GM21737 (cell line): ENCODE results near the gene FHOD1.

ENCODE experiments used
- ATAC-seq: cut with Tn5 transposase; IDR thresholded peaks from one replicate; pipeline ENCODE4 v1.9.1; 2021; ENCODE audit warnings: mild to moderate bottlenecking, moderate library complexity; ENCODE audit not compliant: unreplicated experiment

Gene FHOD1

GRCh38 chr16:67210069-67210937 is 37.0 kb downstream of the FHOD1 start:
- ATAC-seq, result no peak

GRCh38 chr16:67209565-67209964 is 37.7 kb downstream of the FHOD1 start:
- no peak for ATAC-seq

GRCh38 chr16:67208154-67208896 is 39.0 kb downstream of the FHOD1 start:
- ATAC-seq, result no peak

GRCh38 chr16:67207249-67208091 is 39.8 kb downstream of the FHOD1 start:
- no peak for ATAC-seq

GRCh38 chr16:67206838-67207248 is 40.4 kb downstream of the FHOD1 start:
- ATAC-seq, result no peak

GRCh38 chr16:67206129-67206837 is 41.0 kb downstream of the FHOD1 start:
- no peak for ATAC-seq

GRCh38 chr16:67204076-67204475 is 43.2 kb downstream of the FHOD1 start:
- ATAC-seq, result no peak

GRCh38 chr16:67202956-67203493 is 44.3 kb downstream of the FHOD1 start:
- ATAC-seq, result no peak

- no peak for ATAC-seq
Measured at GRCh38 chr16:67202426-67202825, 44.9 kb downstream of the FHOD1 start.

GRCh38 chr16:67201411-67202345 is 45.6 kb downstream of the FHOD1 start:
- no peak for ATAC-seq

GRCh38 chr16:67200491-67200890 is 46.8 kb downstream of the FHOD1 start:
- no peak for ATAC-seq

- ATAC-seq, result no peak
Measured at GRCh38 chr16:67199808-67200198, 47.5 kb downstream of the FHOD1 start.

GRCh38 chr16:67199011-67199807 is 48.1 kb downstream of the FHOD1 start, which contains the start of gene ELMO3:
ELMO3 (plus strand) TSS chr16:67199131; CDS start chr16:67199327, 196 bp downstream.
- ATAC-seq, result no peak

- ATAC-seq, result no peak
Measured at GRCh38 chr16:67198238-67198734, 49.0 kb downstream of the FHOD1 start.

- no peak for ATAC-seq
Measured at GRCh38 chr16:67197704-67198103, 49.6 kb downstream of the FHOD1 start.

- ATAC-seq, result no peak
Measured at GRCh38 chr16:67196881-67197280, 50.4 kb downstream of the FHOD1 start.

- ATAC-seq, result no peak
Measured at GRCh38 chr16:67195676-67196075, 51.6 kb downstream of the FHOD1 start.

- no peak for ATAC-seq
Measured at GRCh38 chr16:67194260-67194659, 53.0 kb downstream of the FHOD1 start.
